Retinal pigment epithelial cell (primary cell): ENCODE measurements around the gene ARHGEF26.

ENCODE experiments used
- DNase-seq: peaks from one replicate; pipeline ENCODE4 v3.0.0-alpha.2; 2010; ENCODE audit warnings: low read depth
- H3K4me3 ChIP-seq: 2 replicates; pipeline ENCODE4 v1.5.1; 2011; ENCODE audit warnings: mild to moderate bottlenecking, low read length, control low read depth, moderate library complexity
- CTCF ChIP-seq: conservative IDR thresholded peaks from 2 replicates; pipeline ENCODE4 v1.5.1; 2011; ENCODE audit warnings: low read depth, low read length, control low read depth, inconsistent platforms

The ARHGEF26 gene

GRCh38 chr3:154197751-154198150, 76.6 kb downstream of the ARHGEF26 start:
- TF ChIP-seq CTCF: no peak
- DNase-seq: no peak
- no peak overlapping the region for H3K4me3 ChIP-seq

GRCh38 chr3:154209499-154209898, 88.3 kb downstream of the ARHGEF26 start:
- TF ChIP-seq CTCF: no peak
- DNase-seq: no peak
- no peak overlapping the region for H3K4me3 ChIP-seq

GRCh38 chr3:154210986-154211385, 89.8 kb downstream of the ARHGEF26 start:
- H3K4me3 ChIP-seq: no peak overlapping the region
- TF ChIP-seq CTCF: no peak
- no peak for DNase-seq

GRCh38 chr3:154214306-154214705, 93.1 kb downstream of the ARHGEF26 start:
- DNase-seq: no peak
- TF ChIP-seq CTCF: no peak

GRCh38 chr3:154217671-154218070, 96.5 kb downstream of the ARHGEF26 start:
- no peak for TF ChIP-seq CTCF
- no peak for DNase-seq
- no peak overlapping the region for H3K4me3 ChIP-seq

More at GRCh38 chr3:154214306-154214705, 93.1 kb downstream of the ARHGEF26 start:
- no peak overlapping the region for H3K4me3 ChIP-seq

GRCh38 chr3:154218728-154219127, 97.5 kb downstream of the ARHGEF26 start:
- no peak for TF ChIP-seq CTCF
- no peak for DNase-seq
- no peak overlapping the region for H3K4me3 ChIP-seq

GRCh38 chr3:154220462-154220861, 99.3 kb downstream of the ARHGEF26 start:
- no peak overlapping the region for H3K4me3 ChIP-seq
- no peak for TF ChIP-seq CTCF
- DNase-seq: no peak
